Measurements from ENCODE around the gene SUPT6H. TPM values are rescaled to one million over a fixed set of nuclear protein-coding genes. Genes with fewer than 3 reads are reported as not detected.
"Not testable (repeated sequence)": the region's sequence is repeated elsewhere in the genome, so short reads cannot be mapped to it uniquely, and the experiment has no call there.

Gene SUPT6H
- total RNA-seq, 3 donors from 2014 or later = 47.8 to 97.7 (median 60.7) TPM

- no peaks in the 10 kb centered on the region for H3K9me3 ChIP-seq
- intact Hi-C loops (cut with DNase I, micrococcal nuclease) = no loop called here
- peaks cover 4% of the 10 kb centered on the region for H3K36me3 ChIP-seq (ENCODE audit: low read depth)
- DNase-seq (no peak), ATAC-seq (no peak)
- no peak for TF ChIP-seq CTCF (IDR thresholded peaks at IDR 0.05)
- H3K4me3 ChIP-seq = no peak overlapping the region
- H3K4me1 ChIP-seq (ENCODE audit: low read depth) = no peaks in the 10 kb centered on the region
These were observed 6.8 kb upstream of the SUPT6H start for GRCh38 chr17:28655160-28655559.

GRCh38 chr17:28657756-28658155 lies 4.2 kb upstream of the SUPT6H start:
- Histone ChIP-seq H3K4me1 (ENCODE audit: low read depth) (peaks cover 15% of the 10 kb centered on the region), H3K36me3 (ENCODE audit: low read depth) (peaks cover 4% of the 10 kb centered on the region), H3K9me3 (no peaks in the 10 kb centered on the region), H3K4me3 (no peak overlapping the region)
- DNase-seq = no peak
- no peak for TF ChIP-seq CTCF (IDR thresholded peaks at IDR 0.05)
- intact Hi-C loops (cut with DNase I, micrococcal nuclease) = no loop called here
- ATAC-seq = no peak

- intact Hi-C loops (cut with DNase I, micrococcal nuclease); H3K36me3 ChIP-seq (ENCODE audit: low read depth); ATAC-seq; H3K9me3 ChIP-seq; H3K4me3 ChIP-seq; DNase-seq: not testable (repeated sequence)
- peaks cover 21% of the 10 kb centered on the region for H3K4me1 ChIP-seq (ENCODE audit: low read depth)
These were observed 3.7 kb upstream of the SUPT6H start for GRCh38 chr17:28658342-28658741.

GRCh38 chr17:28658766-28659496 lies 3.1 kb upstream of the SUPT6H start:
- DNase-seq; H3K4me3 ChIP-seq; ATAC-seq; intact Hi-C loops (cut with DNase I, micrococcal nuclease); H3K36me3 ChIP-seq (ENCODE audit: low read depth); H3K9me3 ChIP-seq: not testable (repeated sequence)
- peaks cover 25% of the 10 kb centered on the region for H3K4me1 ChIP-seq (ENCODE audit: low read depth)

GRCh38 chr17:28659497-28659881 lies 2.5 kb upstream of the SUPT6H start:
- H3K9me3 ChIP-seq; intact Hi-C loops (cut with DNase I, micrococcal nuclease): not testable (repeated sequence)

GRCh38 chr17:28662527-28662829 lies 473 bp downstream of the SUPT6H start:
- Histone ChIP-seq H3K9me3 (no peaks in the 10 kb centered on the region), H3K4me3 (peak overlapping the region; percentile 85), H3K4me1 (ENCODE audit: low read depth) (peaks cover 32% of the 10 kb centered on the region), H3K36me3 (ENCODE audit: low read depth) (peaks cover 4% of the 10 kb centered on the region)
- intact Hi-C loops (cut with DNase I, micrococcal nuclease) = no loop called here
- ATAC-seq = no peak
- no peak for TF ChIP-seq CTCF (IDR thresholded peaks at IDR 0.05)
- no peak for DNase-seq

More at GRCh38 chr17:28659497-28659881, 2.5 kb upstream of the SUPT6H start:
- not testable (repeated sequence) for H3K4me3 ChIP-seq; DNase-seq; H3K36me3 ChIP-seq (ENCODE audit: low read depth); ATAC-seq
- H3K4me1 ChIP-seq (ENCODE audit: low read depth) = peaks cover 31% of the 10 kb centered on the region

- no peak overlapping the region for H3K4me3 ChIP-seq
- H3K36me3 ChIP-seq (ENCODE audit: low read depth) = peaks cover 2% of the 10 kb centered on the region
- no peak for TF ChIP-seq CTCF (IDR thresholded peaks at IDR 0.05)
- intact Hi-C loops (cut with DNase I, micrococcal nuclease) = no loop called here
- ATAC-seq = no peak
- peaks cover 32% of the 10 kb centered on the region for H3K4me1 ChIP-seq (ENCODE audit: low read depth)
- H3K9me3 ChIP-seq = no peaks in the 10 kb centered on the region
- no peak for DNase-seq
These were observed 1.7 kb downstream of the SUPT6H start for GRCh38 chr17:28663723-28664122.
